HG02943 (cell line): ENCODE data around the gene PUS10.
"Not testable (repeated sequence)": the region's sequence is repeated elsewhere in the genome, so short reads cannot be mapped to it uniquely, and the experiment has no call there.

ENCODE experiments used
- ATAC-seq: cut with Tn5 transposase; IDR thresholded peaks from one replicate; pipeline ENCODE4 v1.9.1; 2021; ENCODE audit warnings: mild to moderate bottlenecking, low read depth, moderate library complexity; ENCODE audit not compliant: unreplicated experiment

The PUS10 gene

GRCh38 chr2:61014763-61015162 lies 3.3 kb downstream of the PUS10 start:
- no peak for ATAC-seq

GRCh38 chr2:61013382-61013781 lies 4.7 kb downstream of the PUS10 start:
- no peak for ATAC-seq

- ATAC-seq = not testable (repeated sequence)
Observed at GRCh38 chr2:61012303-61012702, 5.8 kb downstream of the PUS10 start.

- ATAC-seq = no peak
Observed at GRCh38 chr2:61011678-61012077, 6.4 kb downstream of the PUS10 start.

- no peak for ATAC-seq
Observed at GRCh38 chr2:61009355-61009754, 8.7 kb downstream of the PUS10 start.

GRCh38 chr2:61006486-61007105 lies 11.5 kb downstream of the PUS10 start:
- no peak for ATAC-seq

- no peak for ATAC-seq
Observed at GRCh38 chr2:61005736-61006135, 12.3 kb downstream of the PUS10 start.

GRCh38 chr2:60998628-60999545 lies 19.2 kb downstream of the PUS10 start:
- no peak for ATAC-seq

- ATAC-seq = no peak
Observed at GRCh38 chr2:60994131-60994530, 23.9 kb downstream of the PUS10 start.

- ATAC-seq = peak; percentile 99
Observed at GRCh38 chr2:60992985-60993392, 25.1 kb downstream of the PUS10 start.

GRCh38 chr2:60991644-60992043 lies 26.4 kb downstream of the PUS10 start:
- ATAC-seq = no peak

- no peak for ATAC-seq
Observed at GRCh38 chr2:60989259-60989658, 28.8 kb downstream of the PUS10 start.

GRCh38 chr2:60987656-60988055 lies 30.4 kb downstream of the PUS10 start:
- ATAC-seq = not testable (repeated sequence)

- ATAC-seq = no peak
Observed at GRCh38 chr2:60987041-60987440, 31.0 kb downstream of the PUS10 start.

- no peak for ATAC-seq
Observed at GRCh38 chr2:60984720-60985119, 33.3 kb downstream of the PUS10 start.

- ATAC-seq = not testable (repeated sequence)
Observed at GRCh38 chr2:60982066-60982465, 36.0 kb downstream of the PUS10 start.

- no peak for ATAC-seq
Observed at GRCh38 chr2:60980071-60980815, 37.8 kb downstream of the PUS10 start.

- no peak for ATAC-seq
Observed at GRCh38 chr2:60979231-60979630, 38.8 kb downstream of the PUS10 start.

GRCh38 chr2:60977562-60977895 lies 40.5 kb downstream of the PUS10 start:
- no peak for ATAC-seq

GRCh38 chr2:60976875-60977561 lies 41.0 kb downstream of the PUS10 start:
- no peak for ATAC-seq
